Uterus (tissue), 2 donors: ENCODE data around the gene ADCY7.

Source experiments
- CTCF ChIP-seq, 4 experiments: fragments of 200-600 bp in 2 of 4; fragments of 450-650 bp in 2 of 4; sonication (generic) in 2 of 4; IDR thresholded peaks; one replicate each; pipeline ENCODE4 v1.5.1; 2016 to 2019; ENCODE audit warnings: antibody characterized with exemption in 4 of 4, mild to moderate bottlenecking in 2 of 4, moderate library complexity in 1 of 4
- POLR2A ChIP-seq, 2 donors: fragments of 450-650 bp; IDR thresholded peaks; one replicate each; pipeline ENCODE4 v1.6.1; 2016; ENCODE audit warnings: antibody characterized with exemption in 2 of 2, mild to moderate bottlenecking in 1 of 2, moderate library complexity in 1 of 2

GRCh38 chr16:50285406-50286003 lies 19.2 kb downstream of the ADCY7 start:
- TF ChIP-seq CTCF (IDR thresholded peaks at IDR 0.05) (no peak), POLR2A (IDR thresholded peaks at IDR 0.05) (no peak)
